SK-N-SH (cell line): Measurements from ENCODE around the gene ASIC1. TPM values are rescaled to one million over a fixed set of nuclear protein-coding genes. Genes with fewer than 3 reads are reported as not detected.
"Not testable (repeated sequence)": the region's sequence is repeated elsewhere in the genome, so short reads cannot be mapped to it uniquely, and the experiment has no call there.

Experiments used
- CTCF ChIA-PET: fragments of 300-600, 350-600 bp; formaldehyde crosslinking; extraction: SDS; loops from one replicate; lab custom pipeline; 2021; lab: Yijun Ruan, JAX
- POLR2A ChIA-PET: fragments of 350-600 bp; sonication (Branson Sonifier 250); formaldehyde crosslinking; extraction: SDS; loops from one replicate; lab custom pipeline; 2020; ENCODE audit warnings: antibody characterized with exemption, inconsistent platforms; lab: Yijun Ruan, JAX
- DNase-seq: peaks from one replicate; pipeline ENCODE4 v3.0.0; 2012
- H2AFZ ChIP-seq: fragments of 200-600 bp; sonication (generic); 2 replicates; pipeline ENCODE4 v1.8.1; 2016; ENCODE audit warnings: antibody characterized with exemption, mild to moderate bottlenecking, low read depth
- H3F3A ChIP-seq: fragments of 200-600 bp; sonication (generic); replicated peaks from 2 replicates; pipeline ENCODE3; 2016; ENCODE audit warnings: antibody characterized with exemption, mild to moderate bottlenecking; ENCODE audit not compliant: insufficient read depth
- H3K27ac ChIP-seq, 2 experiments: fragments of 200-500 bp in 1 of 2; fragments of 200-600 bp in 1 of 2; sonication (Bioruptor generic) in 1 of 2; sonication (generic), shearing (Covaris generic) in 1 of 2; 2 replicates each; pipeline versions ENCODE4 v1.5.1 to v1.6.1; 2014 to 2016; ENCODE audit warnings: low read depth in 2 of 2, inconsistent platforms in 1 of 2, low read length in 1 of 2, mild to moderate bottlenecking in 1 of 2, mixed read lengths in 1 of 2
- H3K27me3 ChIP-seq: fragments of 200-600 bp; sonication (generic), shearing (Covaris generic); 2 replicates; pipeline ENCODE4 v1.6.1; 2016; ENCODE audit warnings: mixed run types; ENCODE audit not compliant: insufficient read depth
- H3K36me3 ChIP-seq, 2 experiments: fragments of 200-500 bp in 1 of 2; fragments of 200-600 bp in 1 of 2; sonication (Bioruptor generic) in 1 of 2; sonication (generic) in 1 of 2; replicated peaks in 1 of 2; 2 replicates each; pipeline versions ENCODE3 to v1.5.1; 2014 to 2016; ENCODE audit warnings: low read length in 1 of 2, mild to moderate bottlenecking in 1 of 2; ENCODE audit not compliant: insufficient read depth in 2 of 2, control insufficient read depth in 1 of 2
- H3K4me1 ChIP-seq, 2 experiments: fragments of 200-500 bp in 1 of 2; fragments of 200-600 bp in 1 of 2; sonication (Bioruptor generic) in 1 of 2; sonication (generic), shearing (Covaris generic) in 1 of 2; 2 replicates each; pipeline versions ENCODE4 v1.5.1 to v1.6.1; 2014 to 2016; ENCODE audit warnings: low read depth in 1 of 2, low read length in 1 of 2, mixed run types in 1 of 2; ENCODE audit not compliant: insufficient read depth in 2 of 2, control insufficient read depth in 1 of 2
- H3K4me2 ChIP-seq: fragments of 200-600 bp; sonication (generic), shearing (Covaris generic); 2 replicates; pipeline ENCODE4 v1.6.1; 2017; ENCODE audit warnings: mixed run types
- H3K4me3 ChIP-seq, 2 experiments: fragments of 200-500 bp in 1 of 2; fragments of 200-600 bp in 1 of 2; sonication (Bioruptor generic) in 1 of 2; sonication (generic), shearing (Covaris generic) in 1 of 2; 2 replicates each; pipeline versions ENCODE4 v1.5.1 to v1.8.1; 2014 to 2016; ENCODE audit warnings: low read depth in 2 of 2, inconsistent platforms in 1 of 2, low read length in 1 of 2, mild to moderate bottlenecking in 1 of 2, mixed read lengths in 1 of 2, moderate library complexity in 1 of 2
- H3K79me2 ChIP-seq: fragments of 200-600 bp; sonication (generic); 2 replicates; pipeline ENCODE4 v1.8.1; 2017; ENCODE audit warnings: mild to moderate bottlenecking; ENCODE audit not compliant: insufficient read depth
- H3K9ac ChIP-seq: fragments of 200-600 bp; sonication (generic); 2 replicates; pipeline ENCODE4 v1.6.1; 2017; ENCODE audit warnings: mixed run types
- H3K9me2 ChIP-seq: fragments of 200-600 bp; sonication (generic); 2 replicates; pipeline ENCODE4 v1.6.1; 2017; ENCODE audit warnings: mixed run types
- H3K9me3 ChIP-seq: fragments of 200-600 bp; sonication (generic); 2 replicates; pipeline ENCODE4 v1.6.1; 2017; ENCODE audit warnings: mixed run types, mild to moderate bottlenecking, moderate library complexity
- H4K20me1 ChIP-seq: fragments of 200-600 bp; sonication (generic); 2 replicates; pipeline ENCODE4 v1.6.1; 2017; ENCODE audit warnings: mild to moderate bottlenecking, mixed run types; ENCODE audit not compliant: insufficient read depth
- CHD2 ChIP-seq: fragments of 150-350 bp; IDR thresholded peaks from 2 replicates; pipeline ENCODE4 v1.6.1; 2018; ENCODE audit warnings: low read length; ENCODE audit not compliant: partially characterized antibody
- ELF1 ChIP-seq: IDR thresholded peaks from 2 replicates; pipeline ENCODE4 v1.4.0; 2012
- EP300 ChIP-seq, 2 experiments: IDR thresholded peaks; 2 replicates each; pipeline versions ENCODE4 v1.4.0 to v1.6.1; 2012; ENCODE audit warnings: borderline replicate concordance in 1 of 2, low read depth in 1 of 2, low read length in 1 of 2
- EZH2phosphoT487 ChIP-seq: fragments of 200-600 bp; sonication (generic); IDR thresholded peaks from 2 replicates; pipeline ENCODE4 v1.6.1; 2017; ENCODE audit warnings: low read depth, mixed run types, mild to moderate bottlenecking, antibody characterized with exemption, moderate library complexity, borderline replicate concordance
- FOSL2 ChIP-seq: IDR thresholded peaks from 2 replicates; pipeline ENCODE4 v1.4.0; 2012; ENCODE audit warnings: low read depth, mild to moderate bottlenecking, moderate library complexity, borderline replicate concordance
- FOXM1 ChIP-seq: IDR thresholded peaks from 2 replicates; pipeline ENCODE4 v1.4.0; 2012; ENCODE audit warnings: low read depth, mild to moderate bottlenecking
- MXI1 ChIP-seq: IDR thresholded peaks from 2 replicates; pipeline ENCODE4 v1.6.1; 2012; ENCODE audit warnings: mild to moderate bottlenecking, low read depth, low read length, improper control_type of control experiment
- NFIC ChIP-seq: IDR thresholded peaks from 2 replicates; pipeline ENCODE4 v1.4.0; 2012; ENCODE audit warnings: borderline replicate concordance
- POLR2AphosphoS5 ChIP-seq: IDR thresholded peaks from 2 replicates; pipeline ENCODE4 v1.6.1; 2012; ENCODE audit warnings: low read depth, low read length
- RCOR1 ChIP-seq: fragments of 150-350 bp; IDR thresholded peaks from 2 replicates; pipeline ENCODE4 v1.6.1; 2017; ENCODE audit warnings: antibody characterized with exemption, low read length
- REST ChIP-seq: IDR thresholded peaks from 2 replicates; pipeline ENCODE4 v1.6.1; 2012; ENCODE audit warnings: mild to moderate bottlenecking, low read depth, low read length, moderate library complexity
- RXRA ChIP-seq: IDR thresholded peaks from 2 replicates; pipeline ENCODE4 v1.4.0; 2012; ENCODE audit warnings: low read depth, mild to moderate bottlenecking, borderline replicate concordance
- SIN3A ChIP-seq: IDR thresholded peaks from 2 replicates; pipeline ENCODE4 v1.6.1; 2012; ENCODE audit warnings: low read depth, mild to moderate bottlenecking, low read length, moderate library complexity, borderline replicate concordance
- TEAD4 ChIP-seq: IDR thresholded peaks from 2 replicates; pipeline ENCODE4 v1.4.0; 2012; ENCODE audit warnings: mild to moderate bottlenecking, borderline replicate concordance; ENCODE audit not compliant: insufficient read depth
- USF1 ChIP-seq: IDR thresholded peaks from 2 replicates; pipeline ENCODE4 v1.4.0; 2012; ENCODE audit warnings: low read depth, borderline replicate concordance
- WGBS: methylation state at CpG from one replicate; pipeline ENCODE4 v1.1.6; 2017; ENCODE audit warnings: low lambda C conversion rate; 5-methylcytosine and 5-hydroxymethylcytosine counted together
- polyA plus RNA-seq, 3 experiments: library from polyadenylated mRNA; depleted of rRNA; stranded (reverse); fragments of >200 nt; gene quantifications; 2 replicates each; pipeline ENCODE4 v1.2.3, GENCODE V29; 2012

The ASIC1 gene
- polyA plus RNA-seq, 1 of the 3 experiments (the other 2 are of a cell fraction) = 28.4 TPM

GRCh38 chr12:50083301-50083700 lies 25.9 kb downstream of the ASIC1 start:
- H3K4me1 ChIP-seq = peaks cover 17 to 19% of the 10 kb centered on the region in 2 experiments
- H3K4me2 ChIP-seq = no peak overlapping the region
- peaks cover 19% of the 10 kb centered on the region; the same call in 1 of the 2 replicates for H3K79me2 ChIP-seq
- no peak overlapping the region for H3K9ac ChIP-seq
- TF ChIP-seq FOSL2 = no peak
- no peak for TF ChIP-seq POLR2AphosphoS5
- TF ChIP-seq RXRA = no peak
- TF ChIP-seq EZH2phosphoT487 = no peak
- TF ChIP-seq ELF1 = no peak
- no peak for TF ChIP-seq SIN3A
- TF ChIP-seq RCOR1 = no peak
- TF ChIP-seq NFIC = no peak
- no peak for TF ChIP-seq TEAD4
- TF ChIP-seq, all 33 proteins: peak for 0
- no peak overlapping the region for H3K4me3 ChIP-seq
- H3F3A ChIP-seq = peaks cover 32% of the 10 kb centered on the region
- DNase-seq = no peak
- no peaks in the 10 kb centered on the region for H3K9me3 ChIP-seq
- H2AFZ ChIP-seq = no peak overlapping the region
- H3K9me2 ChIP-seq = no peaks in the 10 kb centered on the region
- peaks cover 0 to 19% of the 10 kb centered on the region in 2 experiments for H3K36me3 ChIP-seq
- H4K20me1 ChIP-seq = peaks cover 13% of the 10 kb centered on the region
- H3K27ac ChIP-seq = no peak overlapping the region; a peak in 2 of 4 replicates
- 100% methylated on average over 1 of the region's 1 CpG for WGBS
- ChIA-PET POLR2A (no interaction called here), CTCF (interaction anchor here (0.8 to 37.6 kb wide), 9 partner anchors 9 to 231 kb away, joined by 3 to 1401 read pairs (median 5); partner anchors contain the start of genes AQP5, AQP6 and COX14)
- no peaks in the 10 kb centered on the region for H3K27me3 ChIP-seq

GRCh38 chr12:50084409-50084774 lies 27.0 kb downstream of the ASIC1 start:
- Histone ChIP-seq H3K27ac (peak overlapping the region; percentile 87 to 91), H3F3A (peaks cover 43% of the 10 kb centered on the region), H3K9ac (peak overlapping the region; percentile 89), H3K4me1 (peaks cover 18 to 22% of the 10 kb centered on the region in 2 experiments), H3K36me3 (peaks cover 9 to 30% of the 10 kb centered on the region in 2 experiments), H4K20me1 (peaks cover 22% of the 10 kb centered on the region), H3K4me3 (peak overlapping the region; percentile 77 to 79), H2AFZ (peak overlapping the region; percentile 93), H3K4me2 (peak overlapping the region; percentile 88), H3K79me2 (peaks cover 27% of the 10 kb centered on the region)
- ChIA-PET POLR2A (interaction anchor here (0.6 to 2.3 kb wide), 20 partner anchors 10 to 241 kb away, joined by 3 to 23 read pairs (median 4); partner anchors contain the start of genes BCDIN3D, CERS5, COX14 and GPD1), CTCF (interaction anchor here (0.6 to 5.4 kb wide), 29 partner anchors 8 to 218 kb away, joined by 3 to 51 read pairs (median 4); partner anchors contain the start of genes CERS5 and COX14)
- not testable (repeated sequence) for H3K27me3 ChIP-seq, H3K9me2 ChIP-seq, H3K9me3 ChIP-seq, DNase-seq
- whole genome bisulfite sequencing = 64% methylated on average over 7 of the region's 7 CpGs

- Histone ChIP-seq H3F3A (peaks cover 43% of the 10 kb centered on the region), H3K9me2 (no peaks in the 10 kb centered on the region), H3K4me2 (peak within 1 kb of the TSS; percentile 88), H4K20me1 (peaks cover 22% of the 10 kb centered on the region), H3K27me3 (no peaks in the 10 kb centered on the region), H2AFZ (peak within 1 kb of the TSS; percentile 93), H3K9me3 (no peaks in the 10 kb centered on the region), H3K9ac (peak within 1 kb of the TSS; percentile 89), H3K36me3 (peaks cover 16 to 36% of the 10 kb centered on the region in 2 experiments), H3K4me3 (peak within 1 kb of the TSS; percentile 77 to 79), H3K27ac (peak within 1 kb of the TSS; percentile 87 to 91), H3K4me1 (peaks cover 18 to 22% of the 10 kb centered on the region in 2 experiments), H3K79me2 (peaks cover 33% of the 10 kb centered on the region)
- DNase-seq = peak; percentile 98
- CTCF ChIA-PET = interaction anchor here (0.6 to 5.4 kb wide), 32 partner anchors 8 to 230 kb away, joined by 3 to 51 read pairs (median 4); partner anchors contain the start of genes CERS5 and COX14
- POLR2A ChIA-PET = interaction anchor here (0.6 to 2.3 kb wide), 22 partner anchors 9 to 242 kb away, joined by 3 to 23 read pairs (median 3); partner anchors contain the start of genes BCDIN3D, CERS5, COX14 and GPD1
- WGBS = 1% methylated on average over 28 of the region's 69 CpGs
- no peak for TF ChIP-seq FOXM1
- peak; percentile 59; the same call in 1 of the 2 replicates for TF ChIP-seq MXI1
- TF ChIP-seq USF1 = no peak
- no peak for TF ChIP-seq REST
- peak; percentile 61 for TF ChIP-seq CHD2
- no peak for TF ChIP-seq EZH2phosphoT487
- no peak for TF ChIP-seq EP300 (IDR thresholded peaks at IDR 0.05; ENCODE audit: borderline replicate concordance in 1 of 2, low read depth in 1 of 2, low read length in 1 of 2)
- peak; percentile 63 for TF ChIP-seq ELF1
Measured at GRCh38 chr12:50084775-50085614, 27.6 kb downstream of the ASIC1 start, which contains the start of gene SMARCD1. Gene SMARCD1, plus strand, starts transcription at chr12:50085342. Its CDS starts 28 bp downstream, at chr12:50085370.
